Measurements from ENCODE around the gene GALNT9. TPM values are rescaled to one million over a fixed set of nuclear protein-coding genes. Genes with fewer than 3 reads are reported as not detected.

The GALNT9 gene
- total RNA-seq, 4 donors from 2014 or later: 1.6 TPM; not detected in 3

DNA sequence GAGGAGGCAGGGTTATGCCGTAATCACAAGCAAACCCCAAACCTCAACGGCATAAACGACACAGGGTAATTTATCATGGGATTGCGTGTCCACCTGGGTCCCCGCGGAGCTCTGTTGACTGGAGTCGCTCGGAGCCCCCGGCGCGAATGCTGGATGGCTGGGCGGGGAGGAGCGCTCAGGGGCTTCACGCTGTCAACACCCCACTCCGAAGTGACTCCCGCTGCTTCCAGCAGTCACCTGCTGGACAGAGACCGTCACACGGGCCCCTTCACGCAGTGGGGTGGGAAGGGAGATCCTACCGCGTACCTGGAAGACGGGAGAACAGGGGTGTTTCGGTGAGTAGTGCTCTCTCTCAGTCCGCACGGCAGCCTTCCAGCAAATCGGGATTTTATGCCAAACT lies 4.4 kb upstream of the GALNT9 start:
- H3K4me1 ChIP-seq: peaks cover 0 to 4% (median 0%) of the 10 kb centered on the region in 4 donors
- no peak overlapping the region for H3K27ac ChIP-seq
- DNase-seq (ENCODE audit: low spot score in 2 of 2): no peak
- 70 to 77% methylated on average over 24 to 25 of the region's 26 CpGs for WGBS, 2 donors
- H3K36me3 ChIP-seq: no peaks in the 10 kb centered on the region
- H3K4me3 ChIP-seq: no peak overlapping the region
- no peak for TF ChIP-seq POLR2A (IDR thresholded peaks at IDR 0.05)
- no peak for TF ChIP-seq EP300 (IDR thresholded peaks at IDR 0.05)
- TF ChIP-seq, protein P1, sequence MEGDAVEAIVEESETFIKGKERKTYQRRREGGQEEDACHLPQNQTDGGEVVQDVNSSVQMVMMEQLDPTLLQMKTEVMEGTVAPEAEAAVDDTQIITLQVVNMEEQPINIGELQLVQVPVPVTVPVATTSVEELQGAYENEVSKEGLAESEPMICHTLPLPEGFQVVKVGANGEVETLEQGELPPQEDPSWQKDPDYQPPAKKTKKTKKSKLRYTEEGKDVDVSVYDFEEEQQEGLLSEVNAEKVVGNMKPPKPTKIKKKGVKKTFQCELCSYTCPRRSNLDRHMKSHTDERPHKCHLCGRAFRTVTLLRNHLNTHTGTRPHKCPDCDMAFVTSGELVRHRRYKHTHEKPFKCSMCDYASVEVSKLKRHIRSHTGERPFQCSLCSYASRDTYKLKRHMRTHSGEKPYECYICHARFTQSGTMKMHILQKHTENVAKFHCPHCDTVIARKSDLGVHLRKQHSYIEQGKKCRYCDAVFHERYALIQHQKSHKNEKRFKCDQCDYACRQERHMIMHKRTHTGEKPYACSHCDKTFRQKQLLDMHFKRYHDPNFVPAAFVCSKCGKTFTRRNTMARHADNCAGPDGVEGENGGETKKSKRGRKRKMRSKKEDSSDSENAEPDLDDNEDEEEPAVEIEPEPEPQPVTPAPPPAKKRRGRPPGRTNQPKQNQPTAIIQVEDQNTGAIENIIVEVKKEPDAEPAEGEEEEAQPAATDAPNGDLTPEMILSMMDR (IDR thresholded peaks at IDR 0.05): no peak
- peaks cover 0 to 16% (median 0%) of the 10 kb centered on the region in 4 donors for H3K9me3 ChIP-seq
- peaks cover 0 to 47% of the 10 kb centered on the region in 2 donors for H3K27me3 ChIP-seq

GRCh38 chr12:132333273-132333672 lies 3.9 kb upstream of the GALNT9 start:
- Histone ChIP-seq H3K27me3 (peaks cover 0 to 52% of the 10 kb centered on the region in 2 donors), H3K4me3 (no peak overlapping the region), H3K36me3 (no peaks in the 10 kb centered on the region), H3K4me1 (peaks cover 0 to 9% (median 0%) of the 10 kb centered on the region in 4 donors), H3K27ac (no peak overlapping the region), H3K9me3 (peaks cover 0 to 16% (median 0%) of the 10 kb centered on the region in 4 donors)
- no peak for DNase-seq (ENCODE audit: low spot score in 2 of 2)
- TF ChIP-seq, protein P1 (IDR thresholded peaks at IDR 0.05): no peak
- no peak for TF ChIP-seq POLR2A (IDR thresholded peaks at IDR 0.05)
- no peak for TF ChIP-seq EP300 (IDR thresholded peaks at IDR 0.05)
- WGBS, 2 donors: 72 to 77% methylated on average over 13 of the region's 13 CpGs

GRCh38 chr12:132330549-132330881 lies 1.1 kb upstream of the GALNT9 start:
- Histone ChIP-seq H3K36me3 (no peaks in the 10 kb centered on the region), H3K27me3 (peaks cover 0 to 73% of the 10 kb centered on the region in 2 donors), H3K9me3 (peaks cover 0 to 8% (median 0%) of the 10 kb centered on the region in 4 donors), H3K4me3 (no peak overlapping the region), H3K27ac (no peak overlapping the region), H3K4me1 (peaks cover 0 to 24% (median 2%) of the 10 kb centered on the region in 4 donors)
- no peak for DNase-seq (ENCODE audit: low spot score in 2 of 2)
- 85 to 86% methylated on average over 5 of the region's 5 CpGs for WGBS, 2 donors
- TF ChIP-seq EP300 (IDR thresholded peaks at IDR 0.05) (no peak), POLR2A (IDR thresholded peaks at IDR 0.05) (no peak)
- TF ChIP-seq, protein P1 (IDR thresholded peaks at IDR 0.05): no peak

DNA sequence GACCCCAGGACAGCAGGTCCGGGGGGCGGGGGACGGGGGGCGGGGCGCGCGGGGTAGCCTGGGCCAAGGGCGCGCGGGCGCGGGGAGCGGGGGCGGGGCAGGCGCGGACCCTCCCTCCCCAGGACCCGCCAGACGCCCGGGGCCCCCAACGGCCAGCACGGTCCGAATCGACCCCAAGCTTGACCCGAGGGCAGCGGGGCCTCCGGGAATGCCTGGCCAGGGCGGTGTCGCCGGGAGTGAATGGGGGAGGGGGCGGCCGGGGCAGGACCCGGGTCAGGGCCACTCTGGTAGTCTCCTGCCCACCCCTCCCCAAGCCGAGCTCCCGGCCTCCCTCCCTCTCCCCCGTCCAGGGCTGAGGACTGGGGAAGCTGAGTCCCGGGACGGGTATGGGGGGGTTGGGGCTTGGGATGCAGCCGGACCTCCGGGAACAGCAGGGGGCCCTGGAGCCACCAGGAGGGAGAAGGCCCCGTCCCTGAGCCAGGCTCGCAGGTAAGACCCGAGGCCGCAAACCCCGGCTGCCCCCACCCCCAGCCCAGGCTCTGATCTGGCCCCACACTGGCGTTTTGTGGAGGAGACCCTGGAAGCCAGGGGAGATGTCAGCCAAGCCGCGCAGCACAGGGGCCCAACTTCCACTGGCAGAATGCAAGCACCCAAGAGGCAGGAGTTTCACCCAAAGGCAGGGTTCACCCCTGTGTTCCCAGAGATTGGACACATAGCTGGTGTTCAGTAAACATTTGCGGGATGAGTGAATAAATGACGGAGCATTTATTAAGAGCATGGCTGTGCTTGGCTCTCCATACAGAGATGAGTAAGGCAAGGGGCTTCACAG lies 545 bp upstream of the GALNT9 start:
- no peak for DNase-seq (ENCODE audit: low spot score in 2 of 2)
- Histone ChIP-seq H3K4me1 (peaks cover 0 to 24% (median 2%) of the 10 kb centered on the region in 4 donors), H3K27me3 (peaks cover 0 to 74% of the 10 kb centered on the region in 2 donors), H3K4me3 (no peak overlapping the region), H3K36me3 (no peaks in the 10 kb centered on the region), H3K9me3 (peaks cover 0 to 8% (median 0%) of the 10 kb centered on the region in 4 donors), H3K27ac (no peak overlapping the region)
- 12 to 20% methylated on average over 13 to 20 of the region's 49 CpGs for WGBS, 2 donors
- TF ChIP-seq, protein P1 (IDR thresholded peaks at IDR 0.05): no peak
- TF ChIP-seq EP300 (IDR thresholded peaks at IDR 0.05) (no peak), POLR2A (IDR thresholded peaks at IDR 0.05) (no peak)

Measured in tibial nerve (tissue), 4 donors.